Right hindlimb (tissue), 1 donor: ENCODE measurements around the gene EEF1A1.

Source experiments
- DNase-seq: peaks from one replicate; pipeline ENCODE4 v3.0.0-alpha.2; 2018

The EEF1A1 gene

GRCh38 chr6:73504160-73504559, 16.7 kb downstream of the EEF1A1 start:
- no peak for DNase-seq

- DNase-seq: no peak
These were observed 17.6 kb downstream of the EEF1A1 start for GRCh38 chr6:73503027-73503772.

- DNase-seq: no peak
These were observed 22.9 kb downstream of the EEF1A1 start for GRCh38 chr6:73497915-73498314.

DNA sequence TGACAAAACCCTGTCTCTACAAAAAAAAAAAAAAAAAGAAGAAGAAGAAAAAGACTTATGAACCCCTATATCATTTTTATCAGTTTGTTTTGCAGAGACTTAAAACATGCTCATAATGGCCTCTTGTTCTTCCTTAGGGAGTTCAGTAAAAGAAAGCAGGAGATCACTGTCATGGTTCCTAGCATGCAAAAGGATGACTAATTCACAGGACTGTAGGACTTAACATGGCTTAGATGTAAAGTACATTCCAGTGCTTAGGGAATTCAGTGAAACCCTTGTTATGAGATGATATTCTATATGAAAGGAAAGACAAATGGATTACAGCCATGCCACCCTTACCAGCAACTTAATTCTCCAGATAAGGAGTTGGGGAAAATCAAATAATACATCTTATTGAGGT, 29.5 kb downstream of the EEF1A1 start:
- no peak for DNase-seq

DNA sequence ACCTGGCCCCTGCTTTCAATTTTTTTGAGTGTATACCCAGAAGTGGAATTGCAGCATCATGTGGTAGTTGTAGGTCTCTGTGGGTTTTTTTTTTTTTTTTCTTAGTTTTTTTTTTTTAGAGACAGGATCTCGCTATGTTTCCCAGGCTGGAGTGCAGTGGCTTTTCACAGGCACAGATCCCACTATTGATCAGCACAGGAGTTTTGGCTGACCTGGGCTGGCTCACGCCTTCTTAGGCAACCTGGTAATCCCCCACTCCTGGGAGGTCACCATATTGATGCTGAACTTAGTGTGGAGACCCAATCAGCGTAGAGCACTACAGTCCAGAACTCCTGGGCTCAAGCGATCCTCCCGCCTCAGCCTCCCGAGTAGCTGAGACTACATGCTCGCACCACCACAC, 33.4 kb downstream of the EEF1A1 start:
- DNase-seq: no peak

- DNase-seq: no peak
These were observed 36.4 kb downstream of the EEF1A1 start for GRCh38 chr6:73484438-73484837.

DNA sequence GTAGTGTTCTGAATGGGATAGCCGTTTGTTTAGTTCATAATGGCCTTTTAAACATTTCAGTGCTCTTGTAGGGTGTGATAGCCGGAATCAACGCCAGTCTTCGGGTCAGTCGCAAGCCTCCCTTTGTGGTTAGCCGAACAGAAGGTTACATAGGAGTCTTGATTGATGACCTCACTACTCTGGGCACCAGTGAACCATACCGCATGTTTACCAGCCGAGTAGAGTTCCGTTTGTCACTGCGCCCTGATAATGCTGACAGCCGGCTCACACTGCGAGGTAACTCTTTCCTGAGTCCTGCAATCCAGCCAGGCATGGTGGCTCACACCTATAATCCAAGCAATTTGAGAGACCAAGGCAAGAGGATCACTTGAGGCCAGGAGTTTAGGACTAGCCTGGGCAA, 38.9 kb downstream of the EEF1A1 start:
- DNase-seq: no peak

DNA sequence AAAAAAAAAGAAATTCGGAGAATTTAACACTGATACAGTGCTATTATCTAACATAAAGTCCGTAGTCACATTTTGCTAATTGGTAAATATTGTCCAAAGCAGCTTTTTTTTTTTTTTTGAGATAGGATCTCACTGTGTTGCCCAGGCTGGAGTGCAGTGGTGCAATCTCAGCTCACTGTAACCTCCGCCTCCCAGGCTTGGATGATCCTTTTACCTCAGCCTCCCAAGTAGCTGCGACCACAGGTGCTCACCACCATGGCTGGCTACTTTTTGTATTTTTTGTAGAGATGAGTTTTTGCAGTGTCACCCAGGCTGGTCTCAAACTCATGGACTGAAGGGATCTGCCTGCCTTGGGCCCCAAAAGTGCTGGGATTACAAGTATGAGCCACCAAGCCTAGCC, 43.4 kb downstream of the EEF1A1 start:
- no peak for DNase-seq

DNA sequence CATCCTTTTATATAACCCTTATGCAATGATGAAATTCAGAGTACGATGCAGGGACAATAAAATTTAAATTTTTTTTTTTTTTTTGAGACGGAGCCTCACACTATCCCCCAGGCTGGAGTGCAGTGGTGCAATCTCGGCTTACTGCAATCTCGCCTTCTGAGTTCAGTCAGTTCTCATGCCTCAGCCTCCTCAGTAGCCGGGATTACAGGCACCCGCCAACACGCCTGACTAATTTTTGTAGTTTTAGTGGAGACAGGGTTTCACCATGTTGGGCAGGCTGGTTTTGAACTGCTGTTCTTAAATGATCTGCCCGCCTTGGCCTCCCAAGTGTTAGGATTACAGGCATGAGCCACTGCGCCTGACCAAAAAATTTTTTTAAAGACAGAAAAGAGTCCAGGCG, 44.1 kb downstream of the EEF1A1 start:
- DNase-seq: no peak

DNA sequence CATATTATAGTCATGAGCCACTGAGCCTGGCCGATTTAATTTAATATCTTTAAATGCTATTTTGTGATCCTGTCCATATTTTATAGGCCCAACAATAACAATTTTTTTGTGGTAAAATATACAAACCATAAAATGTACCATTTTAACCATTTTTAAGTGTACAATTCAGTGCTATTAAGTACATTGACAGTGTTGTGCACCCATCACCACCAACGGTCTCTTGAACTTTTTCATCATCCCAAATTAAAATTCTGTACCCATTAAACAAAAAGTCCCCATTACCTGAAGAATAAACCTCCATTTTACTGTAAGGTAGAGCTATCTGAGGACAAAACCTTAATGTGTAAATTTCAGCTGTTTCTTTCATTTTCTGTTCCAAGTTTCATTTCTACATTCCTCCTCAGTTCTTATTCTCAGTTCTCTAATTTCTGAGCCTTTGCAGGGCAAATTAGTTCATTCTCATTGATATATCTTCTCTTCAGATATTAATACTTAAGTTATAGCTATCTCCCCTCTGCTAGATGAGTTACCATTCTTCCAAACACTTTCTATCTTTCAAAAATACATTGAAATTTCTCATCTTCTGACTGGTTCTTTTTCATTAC, 49.0 kb downstream of the EEF1A1 start:
- no peak for DNase-seq
